Natural killer cell (primary cell): ENCODE measurements around the gene SEMA6B. TPM values are rescaled to one million over a fixed set of nuclear protein-coding genes. Genes with fewer than 3 reads are reported as not detected.

ENCODE experiments used
- ATAC-seq, 3 donors: fragments of 150-1000 bp in 2 of 3; fragments of 200-7000 bp in 1 of 3; cut with Tn5 transposase; 1 replicate in 1 of 3; 2 replicates in 2 of 3; pipeline ENCODE4 v1.10.0; 2021; ENCODE audit warnings: mild to moderate bottlenecking in 2 of 3, moderate library complexity in 2 of 3
- DNase-seq, 2 donors: peaks; one replicate each; pipeline versions ENCODE4 v3.0.0 to v3.0.0-alpha.2; 2013 to 2021; ENCODE audit warnings: mixed read lengths in 1 of 2
- H3K27ac ChIP-seq: one replicate; pipeline ENCODE4 v1.5.1; 2013; ENCODE audit warnings: mild to moderate bottlenecking, low read length
- H3K27me3 ChIP-seq: one replicate; pipeline ENCODE4 v1.6.1; 2013; ENCODE audit warnings: low read length; ENCODE audit not compliant: control insufficient read depth, insufficient read depth
- H3K36me3 ChIP-seq: one replicate; pipeline ENCODE4 v1.6.1; 2013; ENCODE audit warnings: low read length; ENCODE audit not compliant: control insufficient read depth, insufficient read depth
- H3K4me1 ChIP-seq: one replicate; pipeline ENCODE4 v1.6.1; 2013; ENCODE audit warnings: low read length; ENCODE audit not compliant: control insufficient read depth, insufficient read depth
- H3K4me3 ChIP-seq: one replicate; pipeline ENCODE4 v1.5.1; 2013; ENCODE audit warnings: low read length
- H3K9me3 ChIP-seq: one replicate; pipeline ENCODE4 v1.6.1; 2013; ENCODE audit warnings: low read length; ENCODE audit not compliant: control insufficient read depth, insufficient read depth
- H3K27ac Mint-ChIP-seq, 2 donors: one replicate each; pipeline ENCODE4 v1.8.0; 2022; ENCODE audit warnings: mild to moderate bottlenecking in 2 of 2, mixed read lengths in 2 of 2, moderate library complexity in 1 of 2
- H3K27me3 Mint-ChIP-seq, 2 donors: one replicate each; pipeline ENCODE4 v1.8.0; 2022; ENCODE audit warnings: low read depth in 2 of 2, mixed read lengths in 2 of 2
- H3K36me3 Mint-ChIP-seq: one replicate; pipeline ENCODE4 v1.8.0; 2022; ENCODE audit warnings: mixed read lengths
- H3K4me1 Mint-ChIP-seq, 2 donors: one replicate each; pipeline ENCODE4 v1.8.0; 2022; ENCODE audit warnings: mixed read lengths in 2 of 2
- H3K4me3 Mint-ChIP-seq: one replicate; pipeline ENCODE4 v1.8.0; 2022; ENCODE audit warnings: mild to moderate bottlenecking, moderate library complexity, mixed read lengths
- H3K9me3 Mint-ChIP-seq, 2 donors: one replicate each; pipeline ENCODE4 v1.8.0; 2022; ENCODE audit warnings: mixed read lengths in 2 of 2
- WGBS: methylation state at CpG from one replicate; pipeline ENCODE4 v1.1.7; 2013; ENCODE audit warnings: missing lambda C conversion rate; ENCODE audit not compliant: insufficient coverage; 5-methylcytosine and 5-hydroxymethylcytosine counted together
- intact Hi-C: fragments of 100-400 bp; cut with micrococcal nuclease; formaldehyde crosslinking; loops from one replicate; pipeline ENCODE4 v1.14.2; 2022
- total RNA-seq, 4 donors: library from RNA; stranded (reverse); fragments of 120-200 nt in 1 of 4; gene quantifications; one replicate each; pipeline versions ENCODE4 v1.2.3 to v1.2.4, GENCODE V29; 2013 to 2022
- TF ChIP-seq, protein P1 (sequence below): fragments of 200-600 bp; IDR thresholded peaks from one replicate; pipeline ENCODE4 v1.8.0; 2022; ENCODE audit warnings: antibody characterized with exemption

The SEMA6B gene
- total RNA-seq, 3 donors from 2014 or later (not counting 1 experiment from before 2014, with no cell fraction given): 0.50 to 5.4 TPM; not detected in 1

DNA sequence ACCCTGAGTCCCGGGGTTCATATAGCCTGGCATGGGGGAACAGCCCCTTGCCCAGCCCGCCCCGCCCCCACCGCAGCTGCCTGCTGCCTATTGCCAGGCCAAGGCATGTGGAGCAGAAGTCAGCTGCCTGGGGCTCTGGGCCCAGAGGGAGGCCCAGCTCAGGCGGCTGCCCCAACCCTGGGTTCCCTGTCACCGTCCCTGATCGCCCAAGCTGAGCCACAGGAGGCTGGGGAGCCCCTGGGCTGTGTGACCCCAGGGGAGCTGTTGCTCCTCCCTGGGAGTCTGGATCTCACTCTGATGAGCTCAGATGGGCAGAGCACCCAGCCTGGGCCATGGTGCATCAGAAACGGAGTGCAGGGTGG is 42.6 kb downstream of the SEMA6B start:
- H3K27me3 ChIP-seq: no peaks in the 10 kb centered on the region
- H3K27me3 Mint-ChIP-seq: peaks cover 0 to 8% of the 10 kb centered on the region in 2 donors
- no peak overlapping the region for H3K27ac ChIP-seq
- H3K36me3 ChIP-seq: no peaks in the 10 kb centered on the region
- DNase-seq (no peak), ATAC-seq (no peak)
- no peak overlapping the region for H3K4me3 ChIP-seq
- intact Hi-C loops: no loop called here
- no peaks in the 10 kb centered on the region for H3K4me1 Mint-ChIP-seq
- H3K9me3 ChIP-seq: no peaks in the 10 kb centered on the region
- no peak overlapping the region for H3K4me3 Mint-ChIP-seq
- no peaks in the 10 kb centered on the region for H3K9me3 Mint-ChIP-seq
- 60% methylated on average over 8 of the region's 8 CpGs for WGBS
- H3K4me1 ChIP-seq: no peaks in the 10 kb centered on the region
- H3K27ac Mint-ChIP-seq: no peak overlapping the region
- H3K36me3 Mint-ChIP-seq: no peaks in the 10 kb centered on the region
- TF ChIP-seq, protein P1, sequence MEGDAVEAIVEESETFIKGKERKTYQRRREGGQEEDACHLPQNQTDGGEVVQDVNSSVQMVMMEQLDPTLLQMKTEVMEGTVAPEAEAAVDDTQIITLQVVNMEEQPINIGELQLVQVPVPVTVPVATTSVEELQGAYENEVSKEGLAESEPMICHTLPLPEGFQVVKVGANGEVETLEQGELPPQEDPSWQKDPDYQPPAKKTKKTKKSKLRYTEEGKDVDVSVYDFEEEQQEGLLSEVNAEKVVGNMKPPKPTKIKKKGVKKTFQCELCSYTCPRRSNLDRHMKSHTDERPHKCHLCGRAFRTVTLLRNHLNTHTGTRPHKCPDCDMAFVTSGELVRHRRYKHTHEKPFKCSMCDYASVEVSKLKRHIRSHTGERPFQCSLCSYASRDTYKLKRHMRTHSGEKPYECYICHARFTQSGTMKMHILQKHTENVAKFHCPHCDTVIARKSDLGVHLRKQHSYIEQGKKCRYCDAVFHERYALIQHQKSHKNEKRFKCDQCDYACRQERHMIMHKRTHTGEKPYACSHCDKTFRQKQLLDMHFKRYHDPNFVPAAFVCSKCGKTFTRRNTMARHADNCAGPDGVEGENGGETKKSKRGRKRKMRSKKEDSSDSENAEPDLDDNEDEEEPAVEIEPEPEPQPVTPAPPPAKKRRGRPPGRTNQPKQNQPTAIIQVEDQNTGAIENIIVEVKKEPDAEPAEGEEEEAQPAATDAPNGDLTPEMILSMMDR: no peak

DNA sequence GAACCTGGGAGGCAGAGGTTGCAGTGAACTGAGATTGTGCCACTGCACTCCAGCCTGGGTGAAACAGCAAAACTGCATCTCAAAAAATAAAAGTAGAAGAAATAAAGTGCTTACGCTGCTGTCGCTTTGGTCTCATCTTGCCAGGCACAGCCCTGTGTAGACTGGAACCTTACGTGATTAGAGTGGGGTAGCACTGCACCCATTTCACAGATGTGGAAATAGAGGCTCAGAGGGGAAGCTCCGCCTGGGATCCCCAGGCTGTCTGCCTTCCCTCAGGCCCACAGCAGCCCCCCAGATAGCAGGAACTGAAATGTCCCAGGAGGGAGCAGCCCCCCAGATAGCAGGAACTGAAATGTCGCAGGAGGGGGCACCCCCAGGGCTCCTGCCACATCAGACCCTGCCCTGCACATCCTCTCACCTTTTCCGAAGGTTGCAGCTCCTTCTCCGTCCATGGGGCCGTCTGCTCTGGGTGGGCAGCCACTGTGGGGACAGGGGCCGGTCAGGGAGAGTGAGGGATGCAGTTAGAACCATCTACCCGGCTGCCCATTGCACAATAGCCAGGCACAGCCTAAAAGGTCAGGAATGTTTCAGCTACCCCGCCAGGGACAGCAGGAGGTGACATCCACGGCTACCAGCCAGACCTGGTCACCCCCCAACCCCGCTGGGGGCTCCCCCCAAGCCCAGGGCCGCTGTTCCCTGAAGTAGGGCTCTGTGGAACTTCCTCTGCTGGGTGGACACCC is 43.1 kb downstream of the SEMA6B start:
- H3K36me3 Mint-ChIP-seq: no peaks in the 10 kb centered on the region
- ATAC-seq (no peak), DNase-seq (no peak)
- H3K4me1 Mint-ChIP-seq: no peaks in the 10 kb centered on the region
- Histone ChIP-seq H3K4me3 (no peak overlapping the region), H3K27ac (no peak overlapping the region), H3K27me3 (no peaks in the 10 kb centered on the region), H3K36me3 (no peaks in the 10 kb centered on the region), H3K9me3 (no peaks in the 10 kb centered on the region), H3K4me1 (no peaks in the 10 kb centered on the region)
- no peaks in the 10 kb centered on the region for H3K9me3 Mint-ChIP-seq
- H3K4me3 Mint-ChIP-seq: no peak overlapping the region
- TF ChIP-seq, protein P1: no peak
- H3K27ac Mint-ChIP-seq: no peak overlapping the region
- intact Hi-C loops: no loop called here
- 72% methylated on average over 14 of the region's 14 CpGs for WGBS
- H3K27me3 Mint-ChIP-seq: peaks cover 0 to 8% of the 10 kb centered on the region in 2 donors

DNA sequence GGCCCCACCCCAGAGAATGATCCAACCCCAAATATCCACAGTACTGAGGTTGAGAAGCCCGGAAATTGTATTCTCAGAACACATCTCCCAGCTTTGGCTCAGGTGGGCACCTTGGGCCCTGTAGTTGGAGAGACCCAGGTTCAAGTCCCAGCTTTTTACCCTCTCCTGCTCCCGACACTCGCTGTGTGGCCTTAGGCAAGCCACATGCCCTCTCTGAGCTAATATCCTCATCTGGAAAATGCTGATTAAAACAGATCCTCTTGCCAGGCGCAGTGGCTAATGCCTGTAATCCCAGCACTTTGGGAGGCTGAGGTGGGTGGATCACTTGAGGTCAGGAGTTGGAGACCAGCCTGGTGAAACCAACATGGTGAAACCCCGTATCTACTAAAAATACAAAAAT is 43.8 kb downstream of the SEMA6B start:
- H3K4me1 Mint-ChIP-seq: no peaks in the 10 kb centered on the region
- Histone ChIP-seq H3K36me3 (no peaks in the 10 kb centered on the region), H3K27me3 (no peaks in the 10 kb centered on the region), H3K27ac (no peak overlapping the region), H3K4me3 (no peak overlapping the region), H3K4me1 (no peaks in the 10 kb centered on the region), H3K9me3 (no peaks in the 10 kb centered on the region)
- H3K9me3 Mint-ChIP-seq: no peaks in the 10 kb centered on the region
- DNase-seq (no peak), ATAC-seq (no peak)
- H3K36me3 Mint-ChIP-seq: no peaks in the 10 kb centered on the region
- no peak overlapping the region for H3K27ac Mint-ChIP-seq
- TF ChIP-seq, protein P1: no peak
- no peak overlapping the region for H3K4me3 Mint-ChIP-seq
- 85% methylated on average over 5 of the region's 5 CpGs for WGBS
- intact Hi-C loops: no loop called here
- peaks cover 0 to 3% of the 10 kb centered on the region in 2 donors for H3K27me3 Mint-ChIP-seq

DNA sequence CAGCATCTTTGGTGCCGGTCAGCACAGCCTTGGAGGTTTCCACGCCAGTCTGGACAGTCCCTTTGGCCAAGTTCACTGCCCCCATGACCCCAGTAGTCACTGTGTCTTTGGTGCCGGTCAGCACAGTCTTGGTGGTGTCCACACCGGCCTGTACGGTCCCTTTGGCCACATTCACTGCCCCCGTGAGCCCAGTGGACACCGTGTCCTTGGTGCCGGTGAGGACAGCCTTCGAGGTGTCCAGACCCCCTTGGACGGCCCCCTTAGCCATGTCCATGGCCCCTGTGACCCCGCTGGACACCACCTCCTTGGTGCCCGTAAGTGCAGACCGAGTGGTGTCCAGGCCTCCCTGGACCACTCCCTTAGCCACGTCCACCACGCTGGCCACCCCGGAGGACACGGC is 46.2 kb downstream of the SEMA6B start:
- H3K27ac Mint-ChIP-seq: no peak overlapping the region
- ATAC-seq (no peak), DNase-seq (no peak)
- Histone ChIP-seq H3K4me1 (no peaks in the 10 kb centered on the region), H3K36me3 (no peaks in the 10 kb centered on the region), H3K4me3 (no peak overlapping the region), H3K27me3 (no peaks in the 10 kb centered on the region), H3K27ac (no peak overlapping the region), H3K9me3 (no peaks in the 10 kb centered on the region)
- TF ChIP-seq, protein P1: no peak
- intact Hi-C loops: no loop called here
- H3K4me1 Mint-ChIP-seq: no peaks in the 10 kb centered on the region
- WGBS: 92% methylated on average over 17 of the region's 17 CpGs
- no peaks in the 10 kb centered on the region for H3K9me3 Mint-ChIP-seq
- no peaks in the 10 kb centered on the region for H3K36me3 Mint-ChIP-seq
- no peak overlapping the region for H3K4me3 Mint-ChIP-seq
- H3K27me3 Mint-ChIP-seq: no peaks in the 10 kb centered on the region
